Neutrophil (primary cell): ENCODE measurements around the gene GGN.
A peak's percentile ranks its signal among the peaks of the same experiment; 100 is the strongest.

Source experiments
- H3K27ac ChIP-seq: fragments of 200-600 bp; sonication (generic); 2 replicates; pipeline ENCODE4 v1.5.1; 2016; ENCODE audit warnings: mild to moderate bottlenecking, moderate library complexity
- H3K27me3 ChIP-seq: fragments of 200-600 bp; sonication (generic); 2 replicates; pipeline ENCODE4 v1.6.0; 2016; ENCODE audit warnings: mild to moderate bottlenecking
- H3K36me3 ChIP-seq: fragments of 200-600 bp; sonication (generic); 2 replicates; pipeline ENCODE4 v1.5.1; 2017
- H3K4me1 ChIP-seq, 2 experiments: fragments of 200-600 bp in 1 of 2; sonication (generic) in 1 of 2; 1 replicate in 1 of 2; 2 replicates in 1 of 2; pipeline versions ENCODE4 v1.5.1 to v1.6.1; 2013 to 2016; ENCODE audit warnings: low read depth in 1 of 2, low read length in 1 of 2, mild to moderate bottlenecking in 1 of 2, moderate library complexity in 1 of 2; ENCODE audit not compliant: control insufficient read depth in 1 of 2, insufficient read depth in 1 of 2
- H3K4me3 ChIP-seq, 2 experiments: fragments of 200-600 bp in 1 of 2; sonication (generic) in 1 of 2; 1 replicate in 1 of 2; 2 replicates in 1 of 2; pipeline ENCODE4 v1.5.1; 2013 to 2016; ENCODE audit warnings: low read depth in 1 of 2, low read length in 1 of 2, mild to moderate bottlenecking in 1 of 2, moderate library complexity in 1 of 2
- H3K9me3 ChIP-seq: fragments of 200-600 bp; sonication (generic); 2 replicates; pipeline ENCODE4 v1.5.1; 2016
- CTCF ChIP-seq: fragments of 200-600 bp; sonication (generic); IDR thresholded peaks from 2 replicates; pipeline ENCODE4 v1.5.1; 2016; ENCODE audit warnings: antibody characterized with exemption

Gene GGN

GRCh38 chr19:38387550-38388348 is at the start of gene GGN:
Gene GGN (minus strand): TSS chr19:38388034. CDS start chr19:38387261, 773 bp downstream.
- peaks cover 28% of the 10 kb centered on the region for H3K36me3 ChIP-seq
- peak within 1 kb of the TSS; percentile 52 to 66 for H3K4me3 ChIP-seq
- peaks cover 81% of the 10 kb centered on the region for H3K27me3 ChIP-seq
- no peak for TF ChIP-seq CTCF
- peak within 1 kb of the TSS; percentile 59 for H3K27ac ChIP-seq
- no peaks in the 10 kb centered on the region for H3K9me3 ChIP-seq
- H3K4me1 ChIP-seq: peaks cover 24 to 26% of the 10 kb centered on the region in 2 experiments

GRCh38 chr19:38437295-38437694 is 49.5 kb upstream of the GGN start:
- TF ChIP-seq CTCF: no peak

GRCh38 chr19:38434549-38435051 is 46.8 kb upstream of the GGN start:
- no peaks in the 10 kb centered on the region for H3K36me3 ChIP-seq
- no peaks in the 10 kb centered on the region for H3K9me3 ChIP-seq
- H3K4me3 ChIP-seq: no peak overlapping the region
- no peak overlapping the region for H3K27ac ChIP-seq
- H3K27me3 ChIP-seq: peaks cover 60% of the 10 kb centered on the region
- peaks cover 4 to 8% of the 10 kb centered on the region in 2 experiments for H3K4me1 ChIP-seq
- no peak for TF ChIP-seq CTCF

More at GRCh38 chr19:38437295-38437694, 49.5 kb upstream of the GGN start:
- no peaks in the 10 kb centered on the region for H3K9me3 ChIP-seq
- H3K27me3 ChIP-seq: peaks cover 39% of the 10 kb centered on the region
- no peak overlapping the region for H3K4me3 ChIP-seq
- H3K27ac ChIP-seq: no peak overlapping the region
- peaks cover 4 to 8% of the 10 kb centered on the region in 2 experiments for H3K4me1 ChIP-seq
- no peaks in the 10 kb centered on the region for H3K36me3 ChIP-seq

- Histone ChIP-seq H3K9me3 (no peaks in the 10 kb centered on the region), H3K27me3 (peaks cover 70% of the 10 kb centered on the region), H3K36me3 (no peaks in the 10 kb centered on the region), H3K4me1 (peaks cover 4 to 8% of the 10 kb centered on the region in 2 experiments), H3K4me3 (peak within 1 kb of the TSS in 1 of 2 experiments; percentile 44), H3K27ac (no peak within 1 kb of the TSS)
- no peak for TF ChIP-seq CTCF
These were observed 45.5 kb upstream of the GGN start, which contains the start of gene RYR1 for GRCh38 chr19:38433268-38433733. Gene RYR1 (plus strand): TSS chr19:38433691. CDS start chr19:38433830, 139 bp downstream.

- no peak overlapping the region for H3K27ac ChIP-seq
- peaks cover 11 to 18% of the 10 kb centered on the region in 2 experiments for H3K4me1 ChIP-seq
- no peak for TF ChIP-seq CTCF
- H3K36me3 ChIP-seq: no peaks in the 10 kb centered on the region
- no peaks in the 10 kb centered on the region for H3K9me3 ChIP-seq
- peaks cover 66% of the 10 kb centered on the region for H3K27me3 ChIP-seq
- H3K4me3 ChIP-seq: no peak overlapping the region
These were observed 43.1 kb upstream of the GGN start for GRCh38 chr19:38430931-38431330.
